ENCODE results near the gene SIGLEC5.
A peak's percentile ranks its signal among the peaks of the same experiment; 100 is the strongest.

The SIGLEC5 gene

DNA sequence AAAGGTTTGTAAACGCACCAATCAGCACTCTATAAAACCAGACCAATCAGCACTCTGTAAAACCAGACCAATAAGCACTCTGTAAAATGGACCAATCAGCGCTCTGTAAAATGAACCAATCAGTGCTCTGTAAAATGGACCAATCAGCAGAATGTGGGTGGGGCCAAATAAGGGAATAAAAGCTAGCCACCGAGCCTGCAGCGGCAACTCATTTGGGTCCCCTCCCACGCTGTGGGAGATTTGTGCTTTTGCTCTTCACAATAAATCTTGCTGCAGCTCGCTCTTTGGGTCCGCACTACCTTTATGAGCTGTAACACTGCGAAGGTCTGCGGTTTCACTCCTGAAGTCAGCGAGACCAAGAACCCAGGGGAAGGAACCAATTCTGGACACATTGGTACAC is 31.1 kb downstream of the SIGLEC5 start:
- Histone ChIP-seq H3K4me3 (ENCODE audit: extremely low read depth, insufficient read depth, low read length, poor library complexity, severe bottlenecking) (no peak overlapping the region), H3K4me1 (ENCODE audit: control insufficient read depth, insufficient read depth, low read length, poor library complexity, severe bottlenecking) (no peaks in the 10 kb centered on the region), H3K36me3 (ENCODE audit: control insufficient read depth, insufficient read depth, low read length) (no peaks in the 10 kb centered on the region), H3K9me3 (ENCODE audit: control insufficient read depth, low read length) (no peaks in the 10 kb centered on the region), H3K27ac (ENCODE audit: low read depth, low read length, severe bottlenecking) (no peak overlapping the region)
- 96 to 97% methylated on average over 10 of the region's 10 CpGs for WGBS, 2 experiments (ENCODE audit: insufficient coverage in 2 of 2)

DNA sequence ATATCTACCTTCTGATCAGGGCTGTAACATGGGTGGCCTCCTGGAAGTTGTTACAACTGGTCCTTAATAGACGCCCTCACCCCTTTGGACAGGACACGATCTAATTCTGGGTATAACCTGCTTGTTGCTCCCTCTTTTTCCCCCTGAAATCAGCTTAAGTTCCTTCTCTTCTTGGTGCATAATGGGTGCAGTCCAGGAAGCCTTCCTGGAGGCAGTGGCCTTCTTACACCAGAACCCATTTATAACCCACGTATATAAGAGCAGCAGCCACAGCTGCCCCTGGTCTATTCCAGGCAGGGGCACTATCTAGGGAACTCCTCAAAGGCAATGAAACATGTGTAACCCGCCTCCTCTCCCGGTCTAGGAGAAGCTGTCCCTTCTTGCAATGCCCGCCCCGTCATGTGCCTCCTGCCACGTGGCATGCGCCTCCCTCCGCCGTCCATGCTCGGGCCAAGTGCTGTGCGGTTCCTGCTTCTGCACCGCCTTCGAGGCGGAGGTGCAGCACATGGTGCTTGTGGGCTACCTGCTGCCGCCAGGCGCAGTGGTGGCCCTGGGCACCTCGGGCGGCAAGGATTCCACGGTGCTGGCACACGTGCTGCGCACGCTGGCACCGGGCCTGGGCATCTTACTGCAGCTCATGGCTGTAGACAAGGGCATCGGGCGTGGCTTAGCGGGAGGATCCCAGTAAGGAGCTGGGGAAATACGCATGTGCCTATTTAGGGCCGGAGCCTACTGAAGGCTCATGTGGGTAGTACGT is 31.9 kb downstream of the SIGLEC5 start:
- H3K4me3 ChIP-seq (ENCODE audit: extremely low read depth, insufficient read depth, low read length, poor library complexity, severe bottlenecking), result no peak overlapping the region
- peaks cover 3% of the 10 kb centered on the region for H3K4me1 ChIP-seq (ENCODE audit: control insufficient read depth, insufficient read depth, low read length, poor library complexity, severe bottlenecking)
- WGBS, 2 experiments (ENCODE audit: insufficient coverage in 2 of 2), result 88 to 90% methylated on average over 28 to 31 of the region's 31 CpGs

DNA sequence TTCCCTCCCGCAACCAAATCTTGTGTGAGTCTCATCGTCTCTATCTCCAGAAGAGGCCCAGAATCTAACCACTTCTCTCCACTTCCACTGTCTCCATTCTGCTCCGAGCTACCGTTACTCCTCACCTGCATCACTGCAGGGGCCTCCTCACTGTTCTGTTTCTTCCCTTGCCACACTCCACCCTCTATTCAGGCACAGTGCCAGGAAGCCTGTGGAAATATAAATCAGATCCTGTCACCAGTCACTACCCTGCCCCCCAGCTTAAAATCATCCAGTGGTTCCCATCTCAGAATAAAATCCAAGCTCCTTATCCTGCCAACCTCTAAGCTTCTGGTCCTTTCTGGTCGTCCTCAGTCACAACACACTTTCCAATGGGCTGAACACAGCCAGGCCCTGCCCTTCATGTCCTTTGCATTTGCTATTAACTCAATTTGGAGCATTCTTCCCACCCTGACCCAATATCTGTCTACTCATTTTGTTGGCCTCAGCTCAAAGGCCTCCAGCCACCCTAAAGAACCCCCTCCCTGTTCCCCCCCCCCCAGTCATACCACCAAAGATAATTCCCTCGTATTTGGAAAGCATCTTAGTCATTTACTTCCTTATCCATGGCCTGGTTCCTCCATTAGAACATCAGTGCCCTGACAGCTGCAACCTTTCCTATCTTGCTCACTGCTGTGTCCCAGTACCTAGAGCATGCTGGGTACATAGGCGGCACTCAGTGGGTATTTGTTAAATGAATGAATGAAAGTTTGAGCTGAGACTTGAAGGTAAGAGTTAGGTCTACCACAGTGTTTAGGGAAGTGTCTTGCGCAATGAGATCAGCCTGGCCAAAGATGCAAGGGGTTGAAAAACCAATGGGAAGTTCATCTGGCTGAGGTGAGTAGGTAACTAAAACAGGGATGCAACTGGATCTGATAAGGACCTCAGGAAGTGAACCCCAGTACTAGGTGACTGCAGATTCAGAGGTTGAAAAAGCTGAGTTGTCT is 34.7 kb downstream of the SIGLEC5 start:
- peaks cover 2% of the 10 kb centered on the region for H3K36me3 ChIP-seq (ENCODE audit: control insufficient read depth, insufficient read depth, low read length)
- peaks cover 3% of the 10 kb centered on the region for H3K4me1 ChIP-seq (ENCODE audit: control insufficient read depth, insufficient read depth, low read length, poor library complexity, severe bottlenecking)
- no peaks in the 10 kb centered on the region for H3K9me3 ChIP-seq (ENCODE audit: control insufficient read depth, low read length)
- no peak overlapping the region for H3K27ac ChIP-seq (ENCODE audit: low read depth, low read length, severe bottlenecking)
- H3K4me3 ChIP-seq (ENCODE audit: extremely low read depth, insufficient read depth, low read length, poor library complexity, severe bottlenecking), result no peak overlapping the region
- WGBS, 2 experiments (ENCODE audit: insufficient coverage in 2 of 2), result 88 to 89% methylated on average over 8 of the region's 8 CpGs

More for the DNA sequence above, 31.9 kb downstream of the SIGLEC5 start:
- Histone ChIP-seq H3K9me3 (ENCODE audit: control insufficient read depth, low read length) (no peaks in the 10 kb centered on the region), H3K27ac (ENCODE audit: low read depth, low read length, severe bottlenecking) (no peak overlapping the region), H3K36me3 (ENCODE audit: control insufficient read depth, insufficient read depth, low read length) (no peaks in the 10 kb centered on the region)

DNA sequence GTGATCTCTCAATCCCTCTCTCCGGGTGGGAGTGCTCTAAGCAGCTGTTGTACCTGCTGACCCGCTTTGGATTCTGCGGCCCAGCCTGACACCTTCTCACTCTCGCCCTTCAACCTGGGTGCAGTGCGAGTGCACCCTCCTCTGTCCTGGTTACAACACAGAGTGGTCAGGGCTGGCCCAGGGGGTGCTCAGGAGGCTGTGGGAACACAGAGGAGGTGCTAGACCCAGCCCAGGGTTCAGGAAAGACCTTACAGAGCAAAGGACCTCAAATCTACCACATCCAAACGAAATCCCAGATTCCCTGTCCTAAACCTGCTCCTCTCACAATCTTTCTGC is 35.5 kb downstream of the SIGLEC5 start:
- no peak overlapping the region for H3K27ac ChIP-seq (ENCODE audit: low read depth, low read length, severe bottlenecking)

DNA sequence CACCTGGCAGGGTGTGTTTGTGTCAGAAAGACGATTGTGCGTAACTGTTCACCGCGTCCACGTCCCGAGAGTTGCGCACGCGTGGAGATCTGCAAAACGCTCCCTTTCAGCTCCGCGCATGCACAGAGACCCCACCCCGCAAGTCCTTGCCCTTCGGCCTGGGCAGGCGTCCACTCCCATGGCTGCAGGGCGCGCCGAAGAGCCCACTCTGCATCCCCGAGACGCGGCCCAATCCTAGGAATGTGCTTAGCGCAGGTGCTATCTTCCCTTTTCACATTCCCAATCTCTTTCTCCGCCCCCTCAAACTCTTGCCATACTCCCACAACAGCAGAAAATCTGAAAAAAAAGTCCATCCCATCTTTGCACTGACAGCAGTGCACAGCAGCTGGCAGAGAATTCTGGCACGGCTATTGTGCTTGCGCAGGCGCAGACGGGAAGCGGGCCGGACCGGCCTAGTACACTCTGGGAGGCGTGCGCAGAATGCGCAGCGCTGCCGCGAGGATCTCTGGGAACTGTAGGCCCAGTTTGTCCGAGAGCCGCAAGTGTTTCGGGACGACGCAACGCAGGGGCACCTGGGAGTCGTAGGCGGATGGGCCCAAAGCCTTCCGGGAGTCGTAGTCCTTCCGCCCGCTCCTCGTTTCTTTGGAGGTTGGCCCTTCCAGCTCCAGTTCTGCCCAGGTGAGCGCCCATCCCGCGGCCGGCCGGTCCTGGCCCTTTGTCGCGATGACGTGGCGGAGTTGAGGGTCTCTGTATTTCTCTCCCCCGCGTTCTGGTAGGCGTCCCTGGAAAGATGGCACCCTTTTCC is 36.0 kb downstream of the SIGLEC5 start:
- H3K9me3 ChIP-seq (ENCODE audit: control insufficient read depth, low read length), result no peaks in the 10 kb centered on the region
- WGBS, 2 experiments (ENCODE audit: insufficient coverage in 2 of 2), result 2 to 3% methylated on average over 54 to 56 of the region's 61 CpGs
- peaks cover 5% of the 10 kb centered on the region for H3K36me3 ChIP-seq (ENCODE audit: control insufficient read depth, insufficient read depth, low read length)
- H3K4me3 ChIP-seq (ENCODE audit: extremely low read depth, insufficient read depth, low read length, poor library complexity, severe bottlenecking), result peak overlapping the region; percentile 60
- H3K4me1 ChIP-seq (ENCODE audit: control insufficient read depth, insufficient read depth, low read length, poor library complexity, severe bottlenecking), result peaks cover 3% of the 10 kb centered on the region
- no peak overlapping the region for H3K27ac ChIP-seq (ENCODE audit: low read depth, low read length, severe bottlenecking)

More for the DNA sequence above, 35.5 kb downstream of the SIGLEC5 start:
- 37 to 57% methylated on average over 6 of the region's 6 CpGs for WGBS, 2 experiments (ENCODE audit: insufficient coverage in 2 of 2)
- peaks cover 3% of the 10 kb centered on the region for H3K4me1 ChIP-seq (ENCODE audit: control insufficient read depth, insufficient read depth, low read length, poor library complexity, severe bottlenecking)
- H3K36me3 ChIP-seq (ENCODE audit: control insufficient read depth, insufficient read depth, low read length), result peaks cover 2% of the 10 kb centered on the region
- H3K4me3 ChIP-seq (ENCODE audit: extremely low read depth, insufficient read depth, low read length, poor library complexity, severe bottlenecking), result peak overlapping the region; percentile 60
- no peaks in the 10 kb centered on the region for H3K9me3 ChIP-seq (ENCODE audit: control insufficient read depth, low read length)

DNA sequence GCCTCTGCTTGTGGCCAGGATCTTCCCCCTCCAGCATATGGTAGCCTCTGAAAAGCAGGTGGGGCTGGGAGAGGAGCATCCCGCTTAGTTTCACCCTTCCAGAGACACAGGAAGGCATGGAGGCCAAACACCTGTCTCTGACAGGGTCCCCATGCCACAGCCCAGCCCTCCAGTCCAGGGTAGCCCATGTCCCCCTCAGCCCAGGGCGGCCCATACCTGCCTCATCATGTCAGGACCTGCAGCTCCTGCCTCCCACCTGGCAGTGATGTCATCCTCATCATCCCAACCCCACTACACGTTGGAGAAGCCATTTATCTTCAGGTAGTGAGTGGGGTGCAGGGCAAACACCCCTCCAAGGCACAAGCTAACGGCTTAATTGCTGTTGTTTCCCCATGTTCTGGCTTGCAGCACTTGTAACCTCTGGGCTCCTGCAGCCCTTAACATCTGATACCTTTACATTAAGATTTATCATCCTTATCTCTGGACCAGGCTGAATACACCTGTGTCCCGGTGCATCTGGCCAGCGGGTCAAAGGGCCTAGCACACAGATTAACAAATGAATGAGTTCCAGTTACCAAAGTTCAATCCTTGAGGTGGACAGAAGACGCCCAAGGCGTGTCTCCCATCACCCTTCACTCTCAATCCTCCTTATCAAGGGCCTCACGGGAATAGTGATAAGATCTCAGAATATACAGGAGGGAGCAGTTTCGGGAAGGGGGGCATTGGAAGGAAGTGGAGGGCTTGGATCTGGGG is 36.9 kb downstream of the SIGLEC5 start:
- H3K27ac ChIP-seq (ENCODE audit: low read depth, low read length, severe bottlenecking), result no peak overlapping the region
- WGBS, 2 experiments (ENCODE audit: insufficient coverage in 2 of 2), result 61 to 67% methylated on average over 5 to 6 of the region's 10 CpGs
- H3K9me3 ChIP-seq (ENCODE audit: control insufficient read depth, low read length), result peaks cover 2% of the 10 kb centered on the region
- H3K4me1 ChIP-seq (ENCODE audit: control insufficient read depth, insufficient read depth, low read length, poor library complexity, severe bottlenecking), result peaks cover 3% of the 10 kb centered on the region
- peaks cover 12% of the 10 kb centered on the region for H3K36me3 ChIP-seq (ENCODE audit: control insufficient read depth, insufficient read depth, low read length)
- H3K4me3 ChIP-seq (ENCODE audit: extremely low read depth, insufficient read depth, low read length, poor library complexity, severe bottlenecking), result peak overlapping the region; percentile 60

DNA sequence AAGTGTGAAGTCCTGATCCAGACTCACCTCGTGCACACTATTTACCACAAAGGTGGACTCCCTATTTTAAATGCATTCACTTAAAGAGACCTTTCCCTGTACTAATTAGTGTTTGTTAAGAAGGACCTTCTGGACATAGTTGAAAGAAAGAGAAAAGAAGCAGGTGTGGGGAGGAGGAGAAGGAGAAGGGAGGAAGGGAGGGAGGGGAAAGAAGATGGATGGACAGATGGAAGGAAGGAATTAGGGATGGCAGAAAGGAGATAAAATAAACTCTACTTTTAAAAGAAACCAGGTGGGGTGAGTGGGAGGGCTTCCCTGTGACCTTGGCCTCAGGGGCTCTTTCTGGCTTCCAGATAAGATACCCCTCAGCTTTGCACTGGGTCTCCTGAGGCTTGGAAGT is 37.7 kb downstream of the SIGLEC5 start:
- no CpG with 5 or more reads among the region's 1 CpG for WGBS, 2 experiments (ENCODE audit: insufficient coverage in 2 of 2)
- H3K4me3 ChIP-seq (ENCODE audit: extremely low read depth, insufficient read depth, low read length, poor library complexity, severe bottlenecking), result no peak overlapping the region
- peaks cover 3% of the 10 kb centered on the region for H3K4me1 ChIP-seq (ENCODE audit: control insufficient read depth, insufficient read depth, low read length, poor library complexity, severe bottlenecking)
- peaks cover 20% of the 10 kb centered on the region for H3K36me3 ChIP-seq (ENCODE audit: control insufficient read depth, insufficient read depth, low read length)
- peaks cover 10% of the 10 kb centered on the region for H3K9me3 ChIP-seq (ENCODE audit: control insufficient read depth, low read length)
- no peak overlapping the region for H3K27ac ChIP-seq (ENCODE audit: low read depth, low read length, severe bottlenecking)

DNA sequence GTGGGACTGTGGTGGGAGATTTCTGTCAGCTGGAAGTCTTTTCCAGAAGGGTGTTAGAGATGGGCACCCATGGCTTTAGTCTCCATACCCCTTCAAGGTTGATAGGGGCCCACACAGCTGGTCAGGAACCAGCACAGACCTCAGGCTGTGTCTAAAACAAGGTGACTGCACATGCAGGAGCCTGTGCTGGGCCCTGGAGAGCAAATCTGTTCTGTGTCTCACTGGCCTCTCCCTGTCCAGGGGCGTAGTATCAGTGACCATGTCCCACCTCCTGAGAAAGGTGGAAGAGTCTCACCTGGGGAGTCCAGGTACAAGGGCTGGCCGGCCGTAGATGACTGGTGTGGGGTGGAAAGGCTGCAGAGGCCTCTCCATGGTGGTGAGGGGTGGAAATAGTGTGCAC is 39.8 kb downstream of the SIGLEC5 start:
- H3K4me1 ChIP-seq (ENCODE audit: control insufficient read depth, insufficient read depth, low read length, poor library complexity, severe bottlenecking), result peaks cover 3% of the 10 kb centered on the region
- 98% methylated on average over 3 of the region's 3 CpGs; no CpG with 5 or more reads in 1 of the 2 experiments for WGBS, 2 experiments (ENCODE audit: insufficient coverage in 2 of 2)

DNA sequence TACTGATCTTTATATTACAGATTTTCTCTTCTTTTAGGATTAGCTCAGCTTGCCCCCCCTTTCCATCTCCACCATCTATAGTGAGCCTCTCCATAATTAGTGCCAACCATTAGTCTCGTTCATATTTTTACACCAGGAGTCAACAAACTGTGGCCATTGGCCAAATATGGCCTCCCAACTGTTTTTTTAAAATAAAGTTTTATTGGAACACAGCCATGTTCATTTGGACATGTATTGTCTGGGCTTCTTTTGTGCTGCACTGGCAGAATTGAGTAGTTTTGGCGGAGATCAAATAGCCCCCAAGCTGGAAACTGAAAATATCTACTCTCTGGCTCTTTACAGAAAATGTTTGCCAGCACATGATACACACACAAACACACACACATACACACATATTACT is 40.7 kb downstream of the SIGLEC5 start:
- 93 to 100% methylated on average over 2 of the region's 2 CpGs for WGBS, 2 experiments (ENCODE audit: insufficient coverage in 2 of 2)
- Histone ChIP-seq H3K9me3 (ENCODE audit: control insufficient read depth, low read length) (peaks cover 27% of the 10 kb centered on the region), H3K4me1 (ENCODE audit: control insufficient read depth, insufficient read depth, low read length, poor library complexity, severe bottlenecking) (peaks cover 3% of the 10 kb centered on the region), H3K4me3 (ENCODE audit: extremely low read depth, insufficient read depth, low read length, poor library complexity, severe bottlenecking) (no peak overlapping the region), H3K27ac (ENCODE audit: low read depth, low read length, severe bottlenecking) (no peak overlapping the region), H3K36me3 (ENCODE audit: control insufficient read depth, insufficient read depth, low read length) (peaks cover 50% of the 10 kb centered on the region)

More for the DNA sequence above, 39.8 kb downstream of the SIGLEC5 start:
- peaks cover 41% of the 10 kb centered on the region for H3K36me3 ChIP-seq (ENCODE audit: control insufficient read depth, insufficient read depth, low read length)
- no peak overlapping the region for H3K27ac ChIP-seq (ENCODE audit: low read depth, low read length, severe bottlenecking)
- no peak overlapping the region for H3K4me3 ChIP-seq (ENCODE audit: extremely low read depth, insufficient read depth, low read length, poor library complexity, severe bottlenecking)
- peaks cover 27% of the 10 kb centered on the region for H3K9me3 ChIP-seq (ENCODE audit: control insufficient read depth, low read length)

All from mesodermal cell (in vitro differentiated cells).